Sigmoid colon (tissue), 4 donors: Measurements from ENCODE around the gene KIF3C.

Source experiments
- CTCF ChIP-seq, 4 experiments: fragments of 450-650 bp in 3 of 4; fragments of 200-600 bp in 1 of 4; IDR thresholded peaks; one replicate each; pipeline ENCODE4 v1.5.1; 2016 to 2019; ENCODE audit warnings: antibody characterized with exemption in 4 of 4, mild to moderate bottlenecking in 3 of 4, moderate library complexity in 2 of 4
- EP300 ChIP-seq, 4 donors: sonication (generic); formaldehyde crosslinking; IDR thresholded peaks; one replicate each; pipeline ENCODE4 v1.6.1; 2017; ENCODE audit warnings: antibody characterized with exemption in 4 of 4
- POLR2A ChIP-seq, 2 donors: fragments of 450-650 bp; IDR thresholded peaks; one replicate each; pipeline ENCODE4 v1.6.1; 2016; ENCODE audit warnings: antibody characterized with exemption in 2 of 2, mild to moderate bottlenecking in 2 of 2, moderate library complexity in 2 of 2
- POLR2AphosphoS5 ChIP-seq, 4 donors: sonication (generic); formaldehyde crosslinking; IDR thresholded peaks; one replicate each; pipeline ENCODE4 v1.6.1; 2017; ENCODE audit warnings: antibody characterized with exemption in 4 of 4

GRCh38 chr2:25989154-25989553 is 6.9 kb upstream of the KIF3C start:
- TF ChIP-seq POLR2A (IDR thresholded peaks at IDR 0.05) (no peak), CTCF (IDR thresholded peaks at IDR 0.05) (no peak), POLR2AphosphoS5 (IDR thresholded peaks at IDR 0.05) (no peak), EP300 (IDR thresholded peaks at IDR 0.05) (no peak)
